K562 (cell line): ENCODE measurements around the gene LINGO3. TPM values are rescaled to one million over a fixed set of nuclear protein-coding genes. Genes with fewer than 3 reads are reported as not detected.
A peak's percentile ranks its signal among the peaks of the same experiment; 100 is the strongest.

ENCODE experiments used
- CREM ChIP-seq: IDR thresholded peaks from 2 replicates; pipeline ENCODE4 v1.6.1; 2014; ENCODE audit warnings: antibody characterized with exemption, low read depth
- KDM5B ChIP-seq: fragments of 200-600 bp; sonication (generic); IDR thresholded peaks from 2 replicates; pipeline ENCODE4 v1.6.1; 2012; ENCODE audit warnings: low read depth, mild to moderate bottlenecking, moderate library complexity, low read length, control low read depth, inconsistent platforms; ENCODE audit not compliant: insufficient replicate concordance
- NFRKB ChIP-seq: fragments of 450-650 bp; IDR thresholded peaks from 2 replicates; pipeline ENCODE4 v1.6.1; 2016; ENCODE audit warnings: low read depth
- ZNF224 ChIP-seq: sonication (generic); formaldehyde crosslinking; IDR thresholded peaks from 2 replicates; pipeline ENCODE4 v1.8.0; 2022; ENCODE audit warnings: mild to moderate bottlenecking, missing genetic modification reagents
- ZNF551 ChIP-seq: fragments of 250-450 bp; sonication (Bioruptor Pico); IDR thresholded peaks from 2 replicates; pipeline ENCODE4 v1.5.0; 2021; ENCODE audit warnings: mild to moderate bottlenecking, moderate library complexity
- ZNF589 ChIP-seq: fragments of 200-800 bp; sonication (Bioruptor generic); IDR thresholded peaks from 2 replicates; pipeline ENCODE4 v1.6.1; 2016; ENCODE audit warnings: low read depth, missing genetic modification characterization, missing compliant biosample characterization
- polyA plus RNA-seq, 8 experiments: library from polyadenylated mRNA; depleted of rRNA in 4 of 8; stranded (reverse) in 5 of 8; unstranded in 3 of 8; fragments of >200 nt; fragmentation: Nextera tagmentation in 2 of 8; fragmentation: Illumina TruSeq in 1 of 8; extraction: Ambion mirVana in 2 of 8; extraction: Trizol in 1 of 8; gene quantifications; 2 replicates each; pipeline versions ENCODE4 v1.2.1 to v1.2.3, GENCODE V29; 2011 to 2014; ENCODE audit warnings: inconsistent platforms in 1 of 8, missing spikeins in 1 of 8
- total RNA-seq, 7 experiments: library from RNA; depleted of rRNA in 6 of 7; stranded (reverse); fragments of >200 nt in 6 of 7; fragmentation: Illumina TruSeq in 2 of 7; extraction: Trizol in 2 of 7; gene quantifications; 2 replicates each; pipeline versions ENCODE4 v1.2.1 to v1.2.3, GENCODE V29; 2011 to 2021; ENCODE audit warnings: low replicate concordance in 1 of 7
- TF ChIP-seq, protein P1 (sequence below), 2 experiments: fragments of 450-650 bp; formaldehyde crosslinking in 1 of 2; IDR thresholded peaks; 2 replicates each; pipeline versions ENCODE4 v1.4.0 to v1.6.1; 2014 to 2020; ENCODE audit warnings: mild to moderate bottlenecking in 2 of 2, borderline replicate concordance in 1 of 2, low read depth in 1 of 2
- TF ChIP-seq, protein P2 (sequence below), 2 experiments: fragments of 450-650 bp in 1 of 2; sonication (generic) in 1 of 2; formaldehyde crosslinking in 1 of 2; IDR thresholded peaks; 2 replicates each; pipeline versions ENCODE4 v1.7.1 to v1.9.0; 2016 to 2022; ENCODE audit warnings: inconsistent platforms in 1 of 2, mild to moderate bottlenecking in 1 of 2, missing genetic modification reagents in 1 of 2

Gene LINGO3
- total and polyA plus RNA-seq, 9 of the 15 experiments (the other 6 are each of a cell fraction or from before 2014, with no cell fraction given), result 0.03 to 0.05 (median 0.03) TPM; not detected in 6

DNA sequence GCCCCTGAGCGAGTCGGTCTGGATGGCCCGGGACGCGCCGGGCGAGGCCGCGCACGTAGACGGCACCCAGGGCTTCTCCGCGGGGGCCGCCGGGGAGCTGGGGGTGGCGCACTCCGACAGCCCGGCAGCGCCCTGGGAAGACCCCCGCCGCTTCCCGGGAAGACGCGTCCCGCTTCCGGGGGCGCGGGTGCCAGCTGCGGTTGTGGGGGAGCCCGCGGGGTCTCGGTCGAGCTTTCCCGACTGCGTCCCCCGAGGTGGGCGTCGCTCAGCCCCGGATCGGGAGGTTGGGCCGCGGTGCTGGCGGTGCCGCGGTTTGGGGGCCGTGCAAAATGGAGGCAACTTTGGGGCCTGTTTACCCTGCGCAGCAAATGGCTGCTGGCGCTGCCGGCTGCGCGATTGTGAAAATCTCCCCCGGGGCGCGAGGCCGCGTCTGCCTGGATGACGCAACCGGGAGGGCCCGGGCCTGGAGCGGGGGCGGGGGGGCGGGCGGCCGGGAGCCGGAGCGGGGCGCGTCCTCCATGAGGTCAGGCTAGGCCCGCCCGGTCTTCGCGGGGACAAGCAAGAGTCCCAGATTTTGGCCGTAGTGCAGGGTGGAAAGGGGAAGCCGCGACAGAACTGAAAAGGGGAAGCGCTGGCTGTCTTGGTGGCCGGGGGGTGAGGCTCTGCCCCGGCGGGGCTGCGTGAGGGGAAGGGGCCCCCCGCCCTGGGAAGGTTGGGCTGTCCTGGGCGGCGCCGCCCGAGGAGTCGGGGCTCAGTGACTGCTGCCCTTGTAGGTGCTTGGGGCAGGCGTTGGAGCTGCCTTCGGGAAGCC lies 37.3 kb downstream of the LINGO3 start (continued):
- TF ChIP-seq ZNF551 (CRISPR knock-in tag), result no peak
- TF ChIP-seq, protein P1, sequence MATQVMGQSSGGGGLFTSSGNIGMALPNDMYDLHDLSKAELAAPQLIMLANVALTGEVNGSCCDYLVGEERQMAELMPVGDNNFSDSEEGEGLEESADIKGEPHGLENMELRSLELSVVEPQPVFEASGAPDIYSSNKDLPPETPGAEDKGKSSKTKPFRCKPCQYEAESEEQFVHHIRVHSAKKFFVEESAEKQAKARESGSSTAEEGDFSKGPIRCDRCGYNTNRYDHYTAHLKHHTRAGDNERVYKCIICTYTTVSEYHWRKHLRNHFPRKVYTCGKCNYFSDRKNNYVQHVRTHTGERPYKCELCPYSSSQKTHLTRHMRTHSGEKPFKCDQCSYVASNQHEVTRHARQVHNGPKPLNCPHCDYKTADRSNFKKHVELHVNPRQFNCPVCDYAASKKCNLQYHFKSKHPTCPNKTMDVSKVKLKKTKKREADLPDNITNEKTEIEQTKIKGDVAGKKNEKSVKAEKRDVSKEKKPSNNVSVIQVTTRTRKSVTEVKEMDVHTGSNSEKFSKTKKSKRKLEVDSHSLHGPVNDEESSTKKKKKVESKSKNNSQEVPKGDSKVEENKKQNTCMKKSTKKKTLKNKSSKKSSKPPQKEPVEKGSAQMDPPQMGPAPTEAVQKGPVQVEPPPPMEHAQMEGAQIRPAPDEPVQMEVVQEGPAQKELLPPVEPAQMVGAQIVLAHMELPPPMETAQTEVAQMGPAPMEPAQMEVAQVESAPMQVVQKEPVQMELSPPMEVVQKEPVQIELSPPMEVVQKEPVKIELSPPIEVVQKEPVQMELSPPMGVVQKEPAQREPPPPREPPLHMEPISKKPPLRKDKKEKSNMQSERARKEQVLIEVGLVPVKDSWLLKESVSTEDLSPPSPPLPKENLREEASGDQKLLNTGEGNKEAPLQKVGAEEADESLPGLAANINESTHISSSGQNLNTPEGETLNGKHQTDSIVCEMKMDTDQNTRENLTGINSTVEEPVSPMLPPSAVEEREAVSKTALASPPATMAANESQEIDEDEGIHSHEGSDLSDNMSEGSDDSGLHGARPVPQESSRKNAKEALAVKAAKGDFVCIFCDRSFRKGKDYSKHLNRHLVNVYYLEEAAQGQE (IDR thresholded peaks at IDR 0.05; ENCODE audit: borderline replicate concordance), result no peak
- TF ChIP-seq, protein P1 (CRISPR knock-in tag; IDR thresholded peaks at IDR 0.05; ENCODE audit: low read depth), result 0 out of 2 replicates have a peak, but pooled peaks have one; percentile 54
- TF ChIP-seq CREM, result peak; percentile 77
- TF ChIP-seq, protein P2, sequence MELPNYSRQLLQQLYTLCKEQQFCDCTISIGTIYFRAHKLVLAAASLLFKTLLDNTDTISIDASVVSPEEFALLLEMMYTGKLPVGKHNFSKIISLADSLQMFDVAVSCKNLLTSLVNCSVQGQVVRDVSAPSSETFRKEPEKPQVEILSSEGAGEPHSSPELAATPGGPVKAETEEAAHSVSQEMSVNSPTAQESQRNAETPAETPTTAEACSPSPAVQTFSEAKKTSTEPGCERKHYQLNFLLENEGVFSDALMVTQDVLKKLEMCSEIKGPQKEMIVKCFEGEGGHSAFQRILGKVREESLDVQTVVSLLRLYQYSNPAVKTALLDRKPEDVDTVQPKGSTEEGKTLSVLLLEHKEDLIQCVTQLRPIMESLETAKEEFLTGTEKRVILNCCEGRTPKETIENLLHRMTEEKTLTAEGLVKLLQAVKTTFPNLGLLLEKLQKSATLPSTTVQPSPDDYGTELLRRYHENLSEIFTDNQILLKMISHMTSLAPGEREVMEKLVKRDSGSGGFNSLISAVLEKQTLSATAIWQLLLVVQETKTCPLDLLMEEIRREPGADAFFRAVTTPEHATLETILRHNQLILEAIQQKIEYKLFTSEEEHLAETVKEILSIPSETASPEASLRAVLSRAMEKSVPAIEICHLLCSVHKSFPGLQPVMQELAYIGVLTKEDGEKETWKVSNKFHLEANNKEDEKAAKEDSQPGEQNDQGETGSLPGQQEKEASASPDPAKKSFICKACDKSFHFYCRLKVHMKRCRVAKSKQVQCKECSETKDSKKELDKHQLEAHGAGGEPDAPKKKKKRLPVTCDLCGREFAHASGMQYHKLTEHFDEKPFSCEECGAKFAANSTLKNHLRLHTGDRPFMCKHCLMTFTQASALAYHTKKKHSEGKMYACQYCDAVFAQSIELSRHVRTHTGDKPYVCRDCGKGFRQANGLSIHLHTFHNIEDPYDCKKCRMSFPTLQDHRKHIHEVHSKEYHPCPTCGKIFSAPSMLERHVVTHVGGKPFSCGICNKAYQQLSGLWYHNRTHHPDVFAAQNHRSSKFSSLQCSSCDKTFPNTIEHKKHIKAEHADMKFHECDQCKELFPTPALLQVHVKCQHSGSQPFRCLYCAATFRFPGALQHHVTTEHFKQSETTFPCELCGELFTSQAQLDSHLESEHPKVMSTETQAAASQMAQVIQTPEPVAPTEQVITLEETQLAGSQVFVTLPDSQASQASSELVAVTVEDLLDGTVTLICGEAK (IDR thresholded peaks at IDR 0.05), result no peak
- TF ChIP-seq, protein P2 (CRISPR knock-in tag; IDR thresholded peaks at IDR 0.05), result no peak
- no peak for TF ChIP-seq NFRKB
- peak; percentile 70; the same call in 1 of the 2 replicates for TF ChIP-seq ZNF589 (CRISPR knock-in tag)
- no peak for TF ChIP-seq KDM5B
- TF ChIP-seq ZNF224 (CRISPR knock-in tag), result no peak
